Activated CD4-positive, alpha-beta T cell treated with anti-CD3 and anti-CD28 coated beads for 36 hours (primary cell): ENCODE measurements around the gene CCND1. TPM values are rescaled to one million over a fixed set of nuclear protein-coding genes. Genes with fewer than 3 reads are reported as not detected.

Source experiments
- ATAC-seq: fragments of 200-7000 bp; cut with Tn5 transposase; one replicate; pipeline ENCODE4 v1.10.0; 2021; ENCODE audit warnings: mild to moderate bottlenecking, moderate library complexity
- CTCF ChIA-PET: fragments of 350-600 bp; sonication (Branson Sonifier 250); formaldehyde crosslinking; loops from one replicate; lab custom pipeline; 2021; ENCODE audit warnings: antibody characterized with exemption; lab: Charles Lee
- POLR2A ChIA-PET: fragments of 350-600 bp; sonication (Branson Sonifier 250); formaldehyde crosslinking; loops from one replicate; lab custom pipeline; 2021; ENCODE audit warnings: antibody characterized with exemption, inconsistent platforms; lab: Charles Lee
- DNase-seq: peaks from one replicate; pipeline ENCODE4 v3.0.0-alpha.2; 2020
- H3K27ac Mint-ChIP-seq: one replicate; pipeline ENCODE4 v1.8.0; 2021; ENCODE audit warnings: mixed read lengths
- H3K27me3 Mint-ChIP-seq: one replicate; pipeline ENCODE4 v1.8.0; 2021; ENCODE audit warnings: mixed read lengths
- H3K36me3 Mint-ChIP-seq: one replicate; pipeline ENCODE4 v1.8.0; 2021; ENCODE audit warnings: low read depth, mixed read lengths
- H3K4me1 Mint-ChIP-seq: one replicate; pipeline ENCODE4 v1.8.0; 2021; ENCODE audit warnings: mixed read lengths
- H3K4me3 Mint-ChIP-seq: one replicate; pipeline ENCODE4 v1.8.0; 2021; ENCODE audit warnings: mild to moderate bottlenecking, moderate library complexity, mixed read lengths
- H3K9me3 Mint-ChIP-seq: one replicate; pipeline ENCODE4 v1.8.0; 2021; ENCODE audit warnings: low read depth, mixed read lengths
- intact Hi-C, 2 experiments: fragments of 100-400 bp; cut with DNase I in 1 of 2; cut with micrococcal nuclease in 1 of 2; formaldehyde crosslinking; loops; one replicate each; pipeline versions ENCODE4 v1.14.2 to v1.15.1; 2022 to 2024; cut with DNase I, micrococcal nuclease
- total RNA-seq, 2 experiments: library from RNA; stranded (reverse); gene quantifications; one replicate each; pipeline ENCODE4 v1.2.3, GENCODE V29; 2021

CCND1 gene
- total RNA-seq, 2 experiments from 2014 or later: 0.50 to 0.77 TPM

- ChIA-PET POLR2A (no interaction called here), CTCF (interaction anchor here (0.5 kb wide), 1 partner anchor 404 kb away, joined by 3 read pairs; no protein-coding TSS in a partner anchor)
- Mint-ChIP-seq H3K36me3 (no peaks in the 10 kb centered on the region), H3K4me3 (no peak overlapping the region), H3K4me1 (no peaks in the 10 kb centered on the region), H3K9me3 (peaks cover 12% of the 10 kb centered on the region), H3K27me3 (peaks cover 3% of the 10 kb centered on the region), H3K27ac (no peak overlapping the region)
- intact Hi-C loops: no loop called here
- no peak for ATAC-seq
- DNase-seq: no peak
Measured at GRCh38 chr11:69604055-69604454, 36.9 kb upstream of the CCND1 start.

GRCh38 chr11:69605737-69606526, 35.0 kb upstream of the CCND1 start:
- Mint-ChIP-seq H3K4me1 (no peaks in the 10 kb centered on the region), H3K9me3 (peaks cover 12% of the 10 kb centered on the region), H3K36me3 (no peaks in the 10 kb centered on the region), H3K4me3 (no peak overlapping the region), H3K27me3 (peaks cover 7% of the 10 kb centered on the region), H3K27ac (no peak overlapping the region)
- ChIA-PET CTCF (no interaction called here), POLR2A (no interaction called here)
- intact Hi-C loops: no loop called here
- DNase-seq (no peak), ATAC-seq (no peak)

- no peak overlapping the region for H3K4me3 Mint-ChIP-seq
- H3K9me3 Mint-ChIP-seq: peaks cover 12% of the 10 kb centered on the region
- CTCF ChIA-PET: interaction anchor here (0.8 kb wide), 1 partner anchor 81 kb away, joined by 3 read pairs; no protein-coding TSS in a partner anchor
- H3K27ac Mint-ChIP-seq: no peak overlapping the region
- peaks cover 8% of the 10 kb centered on the region for H3K27me3 Mint-ChIP-seq
- POLR2A ChIA-PET: no interaction called here
- DNase-seq (no peak), ATAC-seq (no peak)
- H3K4me1 Mint-ChIP-seq: no peaks in the 10 kb centered on the region
- intact Hi-C loops: no loop called here
- H3K36me3 Mint-ChIP-seq: no peaks in the 10 kb centered on the region
Measured at GRCh38 chr11:69609351-69609750, 31.6 kb upstream of the CCND1 start.

- CTCF ChIA-PET: interaction anchor here (0.6 kb wide), 1 partner anchor 599 kb away, joined by 3 read pairs; no protein-coding TSS in a partner anchor
- Mint-ChIP-seq H3K27me3 (peaks cover 7% of the 10 kb centered on the region), H3K4me1 (no peaks in the 10 kb centered on the region), H3K27ac (no peak overlapping the region), H3K9me3 (peaks cover 12% of the 10 kb centered on the region), H3K4me3 (no peak overlapping the region), H3K36me3 (no peaks in the 10 kb centered on the region)
- no peak for DNase-seq
- intact Hi-C loops: no loop called here
- no peak for ATAC-seq
- POLR2A ChIA-PET: no interaction called here
Measured at GRCh38 chr11:69611548-69612526, 29.1 kb upstream of the CCND1 start.

- Mint-ChIP-seq H3K4me1 (no peaks in the 10 kb centered on the region), H3K36me3 (no peaks in the 10 kb centered on the region), H3K4me3 (no peak overlapping the region), H3K9me3 (peaks cover 5% of the 10 kb centered on the region), H3K27ac (no peak overlapping the region), H3K27me3 (peaks cover 10% of the 10 kb centered on the region)
- ChIA-PET POLR2A (no interaction called here), CTCF (no interaction called here)
- intact Hi-C loops: no loop called here
- no peak for DNase-seq
- ATAC-seq: no peak
Measured at GRCh38 chr11:69613594-69613993, 27.4 kb upstream of the CCND1 start.

GRCh38 chr11:69614085-69614484, 26.9 kb upstream of the CCND1 start:
- ChIA-PET CTCF (no interaction called here), POLR2A (no interaction called here)
- intact Hi-C loops: no loop called here
- no peaks in the 10 kb centered on the region for H3K36me3 Mint-ChIP-seq
- H3K27ac Mint-ChIP-seq: no peak overlapping the region
- no peak overlapping the region for H3K4me3 Mint-ChIP-seq
- peaks cover under 1% of the 10 kb centered on the region for H3K9me3 Mint-ChIP-seq
- no peaks in the 10 kb centered on the region for H3K4me1 Mint-ChIP-seq
- no peak for ATAC-seq
- DNase-seq: no peak
- H3K27me3 Mint-ChIP-seq: peaks cover 10% of the 10 kb centered on the region

GRCh38 chr11:69615545-69616278, 25.2 kb upstream of the CCND1 start:
- ATAC-seq: no peak
- POLR2A ChIA-PET: no interaction called here
- H3K4me1 Mint-ChIP-seq: no peaks in the 10 kb centered on the region
- H3K36me3 Mint-ChIP-seq: no peaks in the 10 kb centered on the region
- H3K27me3 Mint-ChIP-seq: peaks cover 13% of the 10 kb centered on the region
- CTCF ChIA-PET: no interaction called here
- no peak overlapping the region for H3K27ac Mint-ChIP-seq
- no peak overlapping the region for H3K4me3 Mint-ChIP-seq
- no peaks in the 10 kb centered on the region for H3K9me3 Mint-ChIP-seq
- intact Hi-C loops: no loop called here
- DNase-seq: no peak

GRCh38 chr11:69617220-69617619, 23.7 kb upstream of the CCND1 start:
- Mint-ChIP-seq H3K36me3 (no peaks in the 10 kb centered on the region), H3K27ac (no peak overlapping the region), H3K27me3 (peaks cover 13% of the 10 kb centered on the region), H3K4me1 (no peaks in the 10 kb centered on the region), H3K9me3 (no peaks in the 10 kb centered on the region), H3K4me3 (no peak overlapping the region)
- intact Hi-C loops: no loop called here
- DNase-seq (no peak), ATAC-seq (no peak)
- POLR2A ChIA-PET: no interaction called here
- CTCF ChIA-PET: interaction anchor here (0.8 kb wide), 1 partner anchor 12 kb away, joined by 3 read pairs; no protein-coding TSS in a partner anchor

- no peak overlapping the region for H3K4me3 Mint-ChIP-seq
- CTCF ChIA-PET: interaction anchor here (0.8 kb wide), 2 partner anchors 10 to 11 kb away, joined by 3 read pairs; no protein-coding TSS in a partner anchor
Measured at GRCh38 chr11:69617682-69618081, 23.3 kb upstream of the CCND1 start.

GRCh38 chr11:69618237-69618636, 22.7 kb upstream of the CCND1 start:
- intact Hi-C loops: no loop called here
- Mint-ChIP-seq H3K27ac (no peak overlapping the region), H3K9me3 (no peaks in the 10 kb centered on the region), H3K4me1 (no peaks in the 10 kb centered on the region), H3K4me3 (no peak overlapping the region), H3K27me3 (peaks cover 13% of the 10 kb centered on the region), H3K36me3 (no peaks in the 10 kb centered on the region)
- ChIA-PET CTCF (interaction anchor here (0.8 kb wide), 1 partner anchor 9 kb away, joined by 3 read pairs; no protein-coding TSS in a partner anchor), POLR2A (no interaction called here)
- DNase-seq (no peak), ATAC-seq (no peak)

More at GRCh38 chr11:69617682-69618081, 23.3 kb upstream of the CCND1 start:
- POLR2A ChIA-PET: no interaction called here
- H3K9me3 Mint-ChIP-seq: no peaks in the 10 kb centered on the region
- no peak overlapping the region for H3K27ac Mint-ChIP-seq
- H3K36me3 Mint-ChIP-seq: no peaks in the 10 kb centered on the region
- DNase-seq: no peak
- intact Hi-C loops: no loop called here
- no peak for ATAC-seq
- H3K27me3 Mint-ChIP-seq: peaks cover 13% of the 10 kb centered on the region
- no peaks in the 10 kb centered on the region for H3K4me1 Mint-ChIP-seq
